K562 (cell line): ENCODE measurements around the gene GIMAP8.

Source experiments
- AFF1 ChIP-seq, 2 experiments: fragments of 450-650 bp; IDR thresholded peaks; 2 replicates each; pipeline ENCODE4 v1.6.1; 2018; ENCODE audit warnings: mild to moderate bottlenecking in 2 of 2, low read depth in 1 of 2; ENCODE audit not compliant: partially characterized antibody in 2 of 2
- BDP1 ChIP-seq: IDR thresholded peaks from 3 replicates; pipeline ENCODE4 v1.6.1; 2011; ENCODE audit not compliant: insufficient read length, insufficient read depth
- CHCHD3 ChIP-seq: fragments of 250-450 bp; sonication (Bioruptor Pico); IDR thresholded peaks from 2 replicates; pipeline ENCODE4 v2.1.2; 2022; ENCODE audit warnings: mild to moderate bottlenecking
- FOS ChIP-seq: IDR thresholded peaks from 3 replicates; pipeline ENCODE4 v1.6.1; 2011; ENCODE audit not compliant: insufficient read length; ENCODE audit errors: extremely low read depth
- KDM4B ChIP-seq, 2 experiments: fragments of 450-650 bp in 1 of 2; sonication (generic) in 1 of 2; IDR thresholded peaks; 2 replicates each; pipeline ENCODE4 v1.6.1; 2016 to 2017; ENCODE audit warnings: borderline replicate concordance in 2 of 2, antibody characterized with exemption in 1 of 2, low read depth in 1 of 2, mild to moderate bottlenecking in 1 of 2
- NR3C1 ChIP-seq: sonication (generic); formaldehyde crosslinking; IDR thresholded peaks from 2 replicates; pipeline ENCODE4 v1.8.1; 2022; ENCODE audit warnings: missing genetic modification reagents
- SREBF1 ChIP-seq: fragments of 150-350 bp; IDR thresholded peaks from 2 replicates; pipeline ENCODE4 v1.6.1; 2014; ENCODE audit warnings: antibody characterized with exemption, low read depth, low read length, borderline replicate concordance
- ZBTB8A ChIP-seq: fragments of 450-650 bp; IDR thresholded peaks from 2 replicates; pipeline ENCODE4 v1.6.1; 2018; ENCODE audit warnings: mild to moderate bottlenecking, moderate library complexity; ENCODE audit not compliant: partially characterized antibody
- ZFX ChIP-seq: sonication (generic); formaldehyde crosslinking; IDR thresholded peaks from 2 replicates; pipeline ENCODE4 v1.8.0; 2022; ENCODE audit warnings: mild to moderate bottlenecking, missing genetic modification reagents, moderate library complexity
- ZNF143 ChIP-seq: sonication (generic); formaldehyde crosslinking; IDR thresholded peaks from 2 replicates; pipeline ENCODE4 v1.9.0; 2022; ENCODE audit warnings: mild to moderate bottlenecking, missing genetic modification reagents
- ZNF175 ChIP-seq: fragments of 200-800 bp; sonication (Bioruptor generic); IDR thresholded peaks from 2 replicates; pipeline ENCODE4 v1.6.1; 2016; ENCODE audit warnings: low read depth, mild to moderate bottlenecking, missing genetic modification characterization, missing compliant biosample characterization
- ZNF586 ChIP-seq: fragments of 450-650 bp; formaldehyde crosslinking; conservative IDR thresholded peaks from 2 replicates; pipeline ENCODE4 v1.4.0; 2020; ENCODE audit warnings: mild to moderate bottlenecking, moderate library complexity
- TF ChIP-seq, protein P1 (sequence below), 3 experiments: IDR thresholded peaks in 2 of 3; conservative IDR thresholded peaks in 1 of 3; 2 replicates each; pipeline ENCODE4 v1.5.1; 2011 to 2012; ENCODE audit warnings: low read length in 3 of 3, mild to moderate bottlenecking in 3 of 3, control low read depth in 2 of 3, improper control_type of control experiment in 1 of 3, inconsistent platforms in 1 of 3, low read depth in 1 of 3, mixed read lengths in 1 of 3, moderate library complexity in 1 of 3; ENCODE audit not compliant: insufficient read depth in 2 of 3
- TF ChIP-seq, protein P2 (sequence below): sonication (generic); formaldehyde crosslinking; IDR thresholded peaks from 2 replicates; pipeline ENCODE4 v1.9.0; 2022; ENCODE audit warnings: mild to moderate bottlenecking, missing genetic modification reagents

- TF ChIP-seq FOS: no peak
- no peak for TF ChIP-seq ZNF586 (CRISPR knock-in tag)
- no peak for TF ChIP-seq ZFX (CRISPR knock-in tag)
- TF ChIP-seq, protein P1, sequence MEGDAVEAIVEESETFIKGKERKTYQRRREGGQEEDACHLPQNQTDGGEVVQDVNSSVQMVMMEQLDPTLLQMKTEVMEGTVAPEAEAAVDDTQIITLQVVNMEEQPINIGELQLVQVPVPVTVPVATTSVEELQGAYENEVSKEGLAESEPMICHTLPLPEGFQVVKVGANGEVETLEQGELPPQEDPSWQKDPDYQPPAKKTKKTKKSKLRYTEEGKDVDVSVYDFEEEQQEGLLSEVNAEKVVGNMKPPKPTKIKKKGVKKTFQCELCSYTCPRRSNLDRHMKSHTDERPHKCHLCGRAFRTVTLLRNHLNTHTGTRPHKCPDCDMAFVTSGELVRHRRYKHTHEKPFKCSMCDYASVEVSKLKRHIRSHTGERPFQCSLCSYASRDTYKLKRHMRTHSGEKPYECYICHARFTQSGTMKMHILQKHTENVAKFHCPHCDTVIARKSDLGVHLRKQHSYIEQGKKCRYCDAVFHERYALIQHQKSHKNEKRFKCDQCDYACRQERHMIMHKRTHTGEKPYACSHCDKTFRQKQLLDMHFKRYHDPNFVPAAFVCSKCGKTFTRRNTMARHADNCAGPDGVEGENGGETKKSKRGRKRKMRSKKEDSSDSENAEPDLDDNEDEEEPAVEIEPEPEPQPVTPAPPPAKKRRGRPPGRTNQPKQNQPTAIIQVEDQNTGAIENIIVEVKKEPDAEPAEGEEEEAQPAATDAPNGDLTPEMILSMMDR (IDR thresholded peaks at IDR 0.05 in 2 of 3, conservative IDR thresholded peaks at IDR 0.05 in 1 of 3; ENCODE audit: insufficient read depth in 2 of 3, low read depth in 1 of 3, low read length in 3 of 3): no peak
- TF ChIP-seq KDM4B (IDR thresholded peaks at IDR 0.05; ENCODE audit: borderline replicate concordance in 2 of 2, low read depth in 1 of 2): no peak
- no peak for TF ChIP-seq ZNF175
- no peak for TF ChIP-seq SREBF1
- no peak for TF ChIP-seq BDP1
- no peak for TF ChIP-seq AFF1 (IDR thresholded peaks at IDR 0.05; ENCODE audit: low read depth in 1 of 2, partially characterized antibody in 2 of 2)
- TF ChIP-seq NR3C1 (CRISPR knock-in tag): no peak
- TF ChIP-seq ZNF143: no peak
- no peak for TF ChIP-seq ZBTB8A
- TF ChIP-seq CHCHD3 (CRISPR knock-in tag): no peak
- TF ChIP-seq, protein P2, sequence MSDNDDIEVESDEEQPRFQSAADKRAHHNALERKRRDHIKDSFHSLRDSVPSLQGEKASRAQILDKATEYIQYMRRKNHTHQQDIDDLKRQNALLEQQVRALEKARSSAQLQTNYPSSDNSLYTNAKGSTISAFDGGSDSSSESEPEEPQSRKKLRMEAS (CRISPR knock-in tag): no peak
Measured at GRCh38 chr7:150464962-150465361, 14.5 kb downstream of the GIMAP8 start.
